GM12872 (cell line): ENCODE measurements around the gene UNK.

Source experiments
- CTCF ChIP-seq: IDR thresholded peaks from 3 replicates; pipeline ENCODE4 v1.5.1; 2011; ENCODE audit warnings: low read depth, mild to moderate bottlenecking, low read length, moderate library complexity; ENCODE audit not compliant: insufficient read depth

Gene UNK

GRCh38 chr17:75791254-75791653 is 6.6 kb downstream of the UNK start:
- TF ChIP-seq CTCF = no peak

GRCh38 chr17:75793460-75793859 is 8.9 kb downstream of the UNK start:
- no peak for TF ChIP-seq CTCF

- no peak for TF ChIP-seq CTCF
Observed at GRCh38 chr17:75795820-75796607, 11.4 kb downstream of the UNK start.

GRCh38 chr17:75799402-75799801 is 14.8 kb downstream of the UNK start:
- peak; percentile 27; the same call in 2 of the 3 replicates for TF ChIP-seq CTCF

GRCh38 chr17:75803883-75804282 is 19.3 kb downstream of the UNK start:
- no peak for TF ChIP-seq CTCF

GRCh38 chr17:75806822-75807500 is 22.4 kb downstream of the UNK start:
- no peak for TF ChIP-seq CTCF

GRCh38 chr17:75807861-75808260 is 23.3 kb downstream of the UNK start:
- no peak for TF ChIP-seq CTCF
